A673 (cell line): ENCODE measurements around the gene TTPAL.

Experiments
- EZH2 ChIP-seq: fragments of 200-600 bp; sonication (generic); IDR thresholded peaks from 2 replicates; pipeline ENCODE4 v1.6.1; 2017; ENCODE audit warnings: borderline replicate concordance, low read depth, mild to moderate bottlenecking, mixed read lengths, antibody characterized with exemption, low read length; ENCODE audit not compliant: poor library complexity, severe bottlenecking
- TF ChIP-seq, protein P1 (sequence below): fragments of 300-800, 200-600 bp; sonication (generic); conservative IDR thresholded peaks from 2 replicates; pipeline ENCODE4 v1.5.1; 2017; ENCODE audit warnings: low read depth, mild to moderate bottlenecking, antibody characterized with exemption, low read length, moderate library complexity, mixed read lengths

DNA sequence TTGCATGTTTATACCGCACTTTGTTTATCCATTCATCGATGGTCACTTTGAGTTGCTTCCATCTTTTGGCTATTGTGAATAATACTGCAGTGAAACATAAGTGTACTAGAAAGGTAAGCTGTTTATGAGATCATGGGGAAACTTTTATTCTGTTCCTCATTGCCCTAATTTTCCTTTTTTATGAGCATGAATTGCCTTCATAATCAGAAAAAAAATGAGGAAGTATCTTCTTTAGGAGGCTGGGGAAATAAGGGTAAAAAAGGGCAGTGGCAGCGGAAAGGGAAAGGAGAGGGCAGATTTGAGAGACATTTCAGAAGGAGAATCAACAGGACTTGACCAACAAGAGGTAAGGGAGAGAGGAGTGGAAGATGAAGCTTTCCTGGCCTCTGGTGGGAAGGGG lies 60.5 kb downstream of the TTPAL start:
- TF ChIP-seq, protein P1, sequence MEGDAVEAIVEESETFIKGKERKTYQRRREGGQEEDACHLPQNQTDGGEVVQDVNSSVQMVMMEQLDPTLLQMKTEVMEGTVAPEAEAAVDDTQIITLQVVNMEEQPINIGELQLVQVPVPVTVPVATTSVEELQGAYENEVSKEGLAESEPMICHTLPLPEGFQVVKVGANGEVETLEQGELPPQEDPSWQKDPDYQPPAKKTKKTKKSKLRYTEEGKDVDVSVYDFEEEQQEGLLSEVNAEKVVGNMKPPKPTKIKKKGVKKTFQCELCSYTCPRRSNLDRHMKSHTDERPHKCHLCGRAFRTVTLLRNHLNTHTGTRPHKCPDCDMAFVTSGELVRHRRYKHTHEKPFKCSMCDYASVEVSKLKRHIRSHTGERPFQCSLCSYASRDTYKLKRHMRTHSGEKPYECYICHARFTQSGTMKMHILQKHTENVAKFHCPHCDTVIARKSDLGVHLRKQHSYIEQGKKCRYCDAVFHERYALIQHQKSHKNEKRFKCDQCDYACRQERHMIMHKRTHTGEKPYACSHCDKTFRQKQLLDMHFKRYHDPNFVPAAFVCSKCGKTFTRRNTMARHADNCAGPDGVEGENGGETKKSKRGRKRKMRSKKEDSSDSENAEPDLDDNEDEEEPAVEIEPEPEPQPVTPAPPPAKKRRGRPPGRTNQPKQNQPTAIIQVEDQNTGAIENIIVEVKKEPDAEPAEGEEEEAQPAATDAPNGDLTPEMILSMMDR, result no peak
- TF ChIP-seq EZH2, result no peak
